Fibroblast of the conjunctiva (primary cell): ENCODE results near the gene C18orf54.
"Not testable (repeated sequence)": the region's sequence is repeated elsewhere in the genome, so short reads cannot be mapped to it uniquely, and the experiment has no call there.

ENCODE experiments used
- DNase-seq: peaks from one replicate; pipeline ENCODE4 v3.0.0-alpha.2; 2010; ENCODE audit warnings: low read depth

The C18orf54 gene

GRCh38 chr18:54357660-54358494 is at the start of gene C18orf54, which contains the start of gene STARD6:
Gene C18orf54 (plus strand): TSS chr18:54357906. CDS start chr18:54360573, 2,667 bp downstream.
Gene STARD6 (minus strand): TSS chr18:54357858. CDS start chr18:54354573, 3,285 bp downstream.
- DNase-seq: peak; percentile 87

DNA sequence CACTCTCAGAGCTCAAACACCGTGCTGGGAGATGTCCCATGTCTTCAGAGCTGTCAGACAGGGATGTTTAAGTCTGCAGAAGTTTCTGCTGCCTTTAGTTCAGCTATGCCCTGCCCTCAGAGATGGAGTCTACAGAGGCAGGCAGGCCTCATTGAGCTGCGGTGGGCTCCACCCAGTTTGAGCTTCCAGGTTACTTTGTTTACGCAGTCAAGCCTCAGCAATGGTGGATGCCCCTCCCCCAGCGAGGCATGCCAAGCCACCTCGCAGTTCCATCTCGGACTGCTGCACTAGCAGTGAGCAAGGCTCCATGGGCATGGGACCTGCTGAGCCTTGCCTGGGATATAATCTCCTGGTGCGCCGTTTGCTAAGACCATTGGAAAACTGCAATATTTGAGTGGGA is 48.1 kb upstream of the C18orf54 start:
- DNase-seq: not testable (repeated sequence)

DNA sequence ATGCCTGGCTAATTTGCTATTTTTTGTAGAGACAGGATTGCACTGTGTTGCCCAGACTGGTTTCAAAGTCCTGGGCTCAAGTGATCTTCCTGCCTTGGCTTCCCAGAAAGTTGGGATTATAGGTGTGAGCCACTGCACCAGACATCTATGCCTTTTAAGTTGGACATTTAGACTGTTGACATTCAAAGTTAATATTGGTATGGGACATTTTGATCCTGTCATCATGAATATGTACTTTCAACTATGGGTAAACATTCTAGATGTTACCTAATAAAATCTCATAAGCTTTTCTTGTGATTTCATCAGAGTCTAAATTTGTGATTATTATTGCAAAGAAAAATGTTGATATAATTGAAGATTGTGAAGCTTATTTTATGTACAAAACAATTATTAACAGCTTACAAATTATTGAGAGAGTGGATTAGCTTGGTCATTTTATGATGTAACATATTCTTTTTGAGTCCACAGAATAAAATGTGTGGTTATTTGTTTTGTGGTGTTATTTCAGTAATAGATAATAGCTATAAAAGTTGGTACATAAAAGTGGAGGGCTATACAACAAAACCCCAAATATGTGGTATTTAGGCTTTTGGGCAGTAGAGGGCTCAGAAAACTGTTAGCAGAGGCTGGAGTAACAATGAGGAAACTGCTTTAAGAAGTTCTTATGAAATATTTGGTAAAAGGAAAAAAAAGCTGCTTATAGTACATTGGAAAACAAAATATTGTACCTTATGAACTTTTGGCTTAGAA is 41.5 kb upstream of the C18orf54 start:
- DNase-seq: no peak

DNA sequence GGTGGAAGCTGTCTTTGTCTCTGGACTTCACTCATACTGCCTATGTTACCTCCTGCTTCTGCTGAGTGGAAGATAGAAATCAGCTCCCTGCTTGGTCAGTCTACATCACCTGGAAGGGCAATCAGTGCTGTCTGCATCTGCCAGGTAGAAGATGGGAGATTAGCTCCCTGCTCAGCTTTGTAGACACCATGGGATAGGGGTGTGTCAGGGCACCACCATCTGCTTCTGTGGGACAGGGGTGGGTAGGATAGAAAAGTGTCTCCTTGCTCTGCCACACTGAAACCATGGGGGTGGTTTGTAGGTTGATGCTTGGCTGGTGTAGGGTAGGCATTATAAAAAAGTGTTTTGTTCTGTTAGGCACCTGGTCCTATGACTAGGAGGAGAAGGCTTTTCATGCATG is 34.1 kb upstream of the C18orf54 start:
- DNase-seq: no peak

- no peak for DNase-seq
These were observed 33.7 kb upstream of the C18orf54 start for GRCh38 chr18:54323970-54324369.

GRCh38 chr18:54327818-54328217 is 29.9 kb upstream of the C18orf54 start:
- no peak for DNase-seq

DNA sequence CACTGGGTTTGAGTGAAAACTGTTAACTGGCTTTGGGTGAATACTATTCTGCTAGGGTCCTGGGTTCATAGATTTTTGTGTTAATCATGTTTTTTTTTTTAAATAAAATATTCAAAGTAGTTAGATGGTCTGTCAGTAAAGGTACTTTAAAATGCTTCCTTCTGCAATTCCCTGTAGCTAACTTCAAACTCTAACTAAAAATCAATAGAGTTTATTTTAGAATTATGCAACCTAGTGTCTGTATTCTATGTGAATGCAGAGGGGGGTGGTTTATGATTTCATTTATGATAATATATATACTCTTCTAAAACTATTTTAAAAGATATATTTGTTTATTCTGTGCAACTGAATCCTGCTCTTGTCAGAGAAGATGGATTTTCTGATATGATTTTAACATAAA is 27.9 kb upstream of the C18orf54 start:
- DNase-seq: no peak

GRCh38 chr18:54330768-54331548 is 26.7 kb upstream of the C18orf54 start:
- DNase-seq: no peak

- DNase-seq: no peak
These were observed 22.0 kb upstream of the C18orf54 start for GRCh38 chr18:54335638-54336173.

DNA sequence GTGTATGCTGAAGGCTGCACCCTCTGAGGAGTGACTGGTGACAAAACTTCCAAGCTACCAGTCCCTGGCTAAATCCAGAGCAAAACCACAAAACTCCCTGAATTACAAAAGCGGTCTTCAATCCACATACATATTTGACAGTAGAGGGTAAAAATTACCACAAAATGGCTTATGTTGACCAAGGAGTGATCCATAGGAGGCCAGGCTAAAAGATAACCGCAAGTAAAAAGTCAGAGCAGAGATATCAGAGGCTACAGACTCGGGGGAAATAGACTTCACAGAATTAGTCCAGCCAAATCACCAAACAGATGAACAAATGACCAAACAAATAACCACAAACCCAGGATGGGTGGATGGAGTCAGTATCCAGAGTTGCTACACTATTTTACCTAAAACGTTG is 19.5 kb upstream of the C18orf54 start:
- no peak for DNase-seq

DNA sequence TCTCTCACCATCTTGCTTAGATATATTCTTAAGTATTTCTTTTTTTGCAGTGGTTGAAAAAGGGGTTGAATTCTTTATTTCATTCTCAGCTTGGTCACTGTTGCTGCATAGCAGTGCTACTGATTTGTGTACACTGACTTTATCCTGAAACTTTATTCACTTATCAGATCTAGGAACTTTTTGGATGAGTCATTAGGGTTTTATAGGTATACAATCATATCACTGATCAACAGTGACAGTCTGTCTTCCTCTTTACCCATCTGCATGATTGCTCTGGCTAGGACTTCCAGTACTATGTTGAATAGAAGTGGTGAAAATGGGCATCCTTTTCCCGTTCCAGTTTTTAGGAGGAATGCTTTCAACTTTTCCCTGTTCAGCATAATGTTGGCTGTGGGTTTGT is 6.5 kb upstream of the C18orf54 start:
- no peak for DNase-seq

- peak; percentile 1 for DNase-seq
These were observed 535 bp upstream of the C18orf54 start for GRCh38 chr18:54357082-54357659.

DNA sequence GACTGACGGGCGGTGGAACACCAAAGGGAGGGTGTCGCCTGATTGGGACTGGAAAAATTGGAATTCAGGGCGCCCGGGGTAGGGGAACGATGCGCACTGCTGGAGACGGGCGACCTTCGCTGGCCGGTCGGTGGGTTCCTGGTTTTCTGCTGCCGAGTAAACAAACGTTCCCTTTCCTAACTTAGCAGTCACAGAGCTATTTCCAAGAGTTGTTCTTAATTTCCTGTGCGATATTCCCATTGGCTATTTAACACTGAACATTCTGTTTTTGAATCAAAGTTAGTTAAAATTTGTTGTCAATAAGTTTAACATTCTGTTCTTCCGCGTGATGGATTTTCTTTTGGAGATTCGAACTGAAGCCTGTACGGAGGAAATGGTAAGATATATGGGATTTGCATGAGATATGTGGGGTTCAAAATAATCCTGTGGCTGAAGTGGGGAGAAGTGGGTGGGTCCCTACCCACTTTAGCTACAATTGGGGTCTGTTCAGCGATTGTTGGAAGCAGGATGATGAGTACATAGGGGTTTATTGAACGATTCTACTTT is 862 bp downstream of the C18orf54 start:
- peak; percentile 1 for DNase-seq

- no peak for DNase-seq
These were observed 1.5 kb downstream of the C18orf54 start for GRCh38 chr18:54359233-54359632.

DNA sequence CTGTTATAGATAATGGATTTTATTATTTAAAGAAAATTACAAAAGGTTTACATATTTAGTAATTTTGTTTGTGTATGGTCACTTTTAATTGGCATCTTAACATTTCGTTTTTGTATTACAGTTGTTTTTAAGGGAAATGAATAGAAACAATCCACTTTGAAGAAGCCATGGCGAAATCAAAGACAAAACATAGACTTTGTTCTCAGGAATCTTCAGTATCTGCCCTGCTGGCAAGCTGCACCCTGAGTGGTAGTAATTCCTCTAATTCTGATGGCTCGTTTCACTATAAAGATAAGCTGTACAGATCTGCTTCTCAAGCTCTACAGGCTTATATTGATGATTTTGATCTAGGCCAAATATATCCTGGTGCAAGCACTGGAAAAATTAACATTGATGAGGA is 2.7 kb downstream of the C18orf54 start:
- DNase-seq: no peak

GRCh38 chr18:54378057-54378456 is 20.4 kb downstream of the C18orf54 start:
- no peak for DNase-seq

DNA sequence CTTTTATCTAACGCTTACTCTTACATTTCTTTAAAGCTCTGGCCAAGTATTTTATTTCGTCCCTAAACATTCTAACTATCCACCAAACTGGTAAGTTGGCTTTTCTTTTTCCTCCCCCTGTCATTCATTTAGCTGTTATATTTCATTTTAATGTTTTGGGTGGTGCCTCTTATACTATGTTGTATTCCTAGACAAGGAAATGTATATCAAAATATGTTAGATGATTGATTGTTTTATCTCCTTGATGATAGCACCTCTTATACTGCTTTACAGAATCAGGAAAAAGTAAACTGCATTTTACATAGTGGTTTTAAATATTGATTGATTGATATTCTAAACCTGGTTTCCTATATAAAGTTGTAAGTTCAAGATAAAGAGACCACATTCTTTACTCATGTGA is 23.9 kb downstream of the C18orf54 start:
- no peak for DNase-seq

GRCh38 chr18:54382076-54382475 is 24.4 kb downstream of the C18orf54 start:
- no peak for DNase-seq

DNA sequence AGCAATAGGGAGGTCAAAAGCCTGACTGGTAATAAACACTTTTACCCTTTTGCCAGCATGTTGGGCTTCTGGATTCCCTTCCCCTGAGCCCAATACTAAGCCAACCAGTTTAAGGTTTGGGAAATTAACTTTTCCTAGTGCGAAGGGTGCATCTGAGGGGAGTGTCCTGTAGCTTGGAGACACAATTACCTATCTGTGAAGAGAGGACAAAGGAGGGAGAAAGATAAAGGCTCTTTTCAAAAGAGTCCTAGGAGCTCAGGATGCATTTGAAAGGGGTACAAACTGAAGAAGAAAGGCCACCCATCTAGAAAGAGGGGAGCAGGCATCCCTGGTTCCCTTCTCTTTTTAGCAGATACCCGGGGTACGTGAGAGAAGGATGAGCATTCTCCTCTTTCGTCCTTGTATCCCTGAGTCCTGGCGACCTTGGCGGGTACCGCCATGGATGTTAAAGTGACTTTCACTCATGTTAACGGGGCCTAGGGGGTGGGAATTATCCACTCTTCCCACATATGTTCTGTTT is 25.1 kb downstream of the C18orf54 start:
- DNase-seq: no peak

GRCh38 chr18:54386043-54386442 is 28.3 kb downstream of the C18orf54 start:
- no peak for DNase-seq

- not testable (repeated sequence) for DNase-seq
These were observed 29.2 kb downstream of the C18orf54 start for GRCh38 chr18:54386800-54387495.
